Sigmoid colon (tissue), 4 donors: ENCODE data around the gene PEX16.

ENCODE experiments used
- CTCF ChIP-seq, 4 experiments: fragments of 450-650 bp in 3 of 4; fragments of 200-600 bp in 1 of 4; IDR thresholded peaks; one replicate each; pipeline ENCODE4 v1.5.1; 2016 to 2019; ENCODE audit warnings: antibody characterized with exemption in 4 of 4, mild to moderate bottlenecking in 3 of 4, moderate library complexity in 2 of 4
- POLR2AphosphoS5 ChIP-seq, 4 donors: sonication (generic); formaldehyde crosslinking; IDR thresholded peaks; one replicate each; pipeline ENCODE4 v1.6.1; 2017; ENCODE audit warnings: antibody characterized with exemption in 4 of 4

GRCh38 chr11:45919806-45920530 is 2.3 kb upstream of the PEX16 start:
- TF ChIP-seq POLR2AphosphoS5 (IDR thresholded peaks at IDR 0.05) (no peak), CTCF (IDR thresholded peaks at IDR 0.05) (no peak)
